PC-9 (cell line): ENCODE measurements around the gene VWA2. TPM values are rescaled to one million over a fixed set of nuclear protein-coding genes. Genes with fewer than 3 reads are reported as not detected.

Source experiments
- BruUV-seq: library from RNA; stranded (reverse); fragments of 400-500 nt; replicated peaks from 2 replicates; lab custom pipeline; 2021; lab: Mats Ljungman, UMichigan
- CTCF ChIA-PET: fragments of 300-600 bp; sonication (Branson Sonifier 250); formaldehyde crosslinking; loops from one replicate; lab custom pipeline; 2022; ENCODE audit warnings: antibody characterized with exemption; lab: Charles Lee
- POLR2A ChIA-PET: fragments of 300-600 bp; sonication (Branson Sonifier 250); formaldehyde crosslinking; loops from one replicate; lab custom pipeline; 2022; ENCODE audit warnings: antibody characterized with exemption; ENCODE audit not compliant: unreplicated experiment; lab: Charles Lee
- DNase-seq, 2 experiments: peaks; one replicate each; pipeline versions ENCODE4 v3.0.0 to v3.0.0-alpha.2; 2015 to 2022; ENCODE audit warnings: mixed read lengths in 1 of 2
- H2AFZ ChIP-seq: fragments of 200-600 bp; sonication (generic); 2 replicates; pipeline ENCODE4 v1.8.1; 2017; ENCODE audit warnings: antibody characterized with exemption
- H3F3A ChIP-seq: fragments of 200-600 bp; sonication (generic); 2 replicates; pipeline ENCODE4 v1.8.1; 2017; ENCODE audit warnings: antibody characterized with exemption, mild to moderate bottlenecking, low read depth; ENCODE audit not compliant: insufficient read depth
- H3K27ac ChIP-seq: fragments of 200-600 bp; sonication (generic); 2 replicates; pipeline ENCODE4 v1.6.1; 2016; ENCODE audit warnings: mixed run types
- H3K27me3 ChIP-seq: fragments of 200-600 bp; sonication (generic); 2 replicates; pipeline ENCODE4 v1.6.1; 2016; ENCODE audit warnings: low read depth, mixed run types; ENCODE audit not compliant: insufficient read depth
- H3K36me3 ChIP-seq: fragments of 200-600 bp; sonication (generic); 2 replicates; pipeline ENCODE4 v1.6.1; 2016; ENCODE audit warnings: low read depth, mixed run types
- H3K4me1 ChIP-seq: fragments of 200-600 bp; sonication (generic); replicated peaks from 2 replicates; pipeline ENCODE4 v1.6.1; 2016; ENCODE audit warnings: mixed run types; ENCODE audit not compliant: insufficient read depth
- H3K4me2 ChIP-seq: fragments of 200-600 bp; sonication (generic); 2 replicates; pipeline ENCODE4 v1.6.1; 2017; ENCODE audit warnings: mixed run types
- H3K4me3 ChIP-seq: fragments of 200-600 bp; sonication (generic); 2 replicates; pipeline ENCODE4 v1.6.1; 2016; ENCODE audit warnings: mixed run types
- H3K79me2 ChIP-seq: fragments of 200-600 bp; sonication (generic); 2 replicates; pipeline ENCODE4 v1.6.1; 2017; ENCODE audit warnings: low read depth, mixed run types
- H3K9me2 ChIP-seq: fragments of 200-600 bp; sonication (generic); 2 replicates; pipeline ENCODE4 v1.8.1; 2017; ENCODE audit warnings: mild to moderate bottlenecking; ENCODE audit not compliant: insufficient read depth
- H3K9me3 ChIP-seq: fragments of 200-600 bp; sonication (generic); 2 replicates; pipeline ENCODE4 v1.8.1; 2016; ENCODE audit warnings: low read depth; ENCODE audit not compliant: insufficient read depth
- H4K20me1 ChIP-seq: fragments of 200-600 bp; sonication (generic); 2 replicates; pipeline ENCODE4 v1.8.1; 2017; ENCODE audit not compliant: insufficient read depth
- EZH2 ChIP-seq: fragments of 200-600 bp; sonication (generic); IDR thresholded peaks from 2 replicates; pipeline ENCODE4 v1.8.0; 2017; ENCODE audit warnings: antibody characterized with exemption, low read depth
- intact Hi-C: fragments of 100-400 bp; cut with micrococcal nuclease; formaldehyde crosslinking; loops from one replicate; pipeline ENCODE4 v1.10.0; 2022; ENCODE audit not compliant: unreplicated experiment
- total RNA-seq: library from RNA; stranded (reverse); gene quantifications from 2 replicates; pipeline ENCODE4 v1.2.3, GENCODE V29; 2021
- TF ChIP-seq, protein P1 (sequence below): fragments of 200-600 bp; sonication (generic); conservative IDR thresholded peaks from 2 replicates; pipeline ENCODE4 v1.6.1; 2017; ENCODE audit warnings: mixed run types, antibody characterized with exemption, mild to moderate bottlenecking, moderate library complexity

VWA2 gene
- total RNA-seq, 1 experiment from 2014 or later = 0.48 TPM

DNA sequence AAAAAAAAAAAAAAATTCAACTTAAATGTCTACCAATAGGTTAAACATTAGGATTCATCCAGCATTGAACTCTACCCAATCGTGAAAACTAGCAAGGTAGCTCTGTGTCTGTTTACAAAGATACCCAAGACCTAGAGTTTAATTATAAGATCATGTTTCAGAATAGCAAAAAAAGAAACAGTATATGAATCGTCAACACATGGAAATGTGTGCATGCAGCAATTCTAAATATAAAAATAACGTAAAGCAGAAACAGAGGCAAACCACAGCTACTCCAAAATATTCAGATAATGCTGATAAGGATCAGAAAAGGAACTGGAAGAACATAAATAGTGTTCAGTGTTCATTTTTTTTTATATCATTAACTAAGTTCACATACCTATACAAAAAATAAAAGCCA is 96.6 kb downstream of the VWA2 start:
- Histone ChIP-seq H3F3A (no peaks in the 10 kb centered on the region), H2AFZ (no peak overlapping the region), H3K4me2 (no peak overlapping the region), H3K27me3 (no peaks in the 10 kb centered on the region), H3K79me2 (no peaks in the 10 kb centered on the region), H3K9me2 (no peaks in the 10 kb centered on the region), H3K4me3 (no peak overlapping the region), H3K27ac (no peak overlapping the region), H3K36me3 (no peaks in the 10 kb centered on the region), H3K4me1 (no peaks in the 10 kb centered on the region), H4K20me1 (no peaks in the 10 kb centered on the region), H3K9me3 (no peaks in the 10 kb centered on the region)
- intact Hi-C loops = no loop called here
- POLR2A ChIA-PET = interaction anchor here (0.7 kb wide), 2 partner anchors 27 to 29 kb away, joined by 3 to 4 read pairs; no protein-coding TSS in a partner anchor
- TF ChIP-seq, protein P1, sequence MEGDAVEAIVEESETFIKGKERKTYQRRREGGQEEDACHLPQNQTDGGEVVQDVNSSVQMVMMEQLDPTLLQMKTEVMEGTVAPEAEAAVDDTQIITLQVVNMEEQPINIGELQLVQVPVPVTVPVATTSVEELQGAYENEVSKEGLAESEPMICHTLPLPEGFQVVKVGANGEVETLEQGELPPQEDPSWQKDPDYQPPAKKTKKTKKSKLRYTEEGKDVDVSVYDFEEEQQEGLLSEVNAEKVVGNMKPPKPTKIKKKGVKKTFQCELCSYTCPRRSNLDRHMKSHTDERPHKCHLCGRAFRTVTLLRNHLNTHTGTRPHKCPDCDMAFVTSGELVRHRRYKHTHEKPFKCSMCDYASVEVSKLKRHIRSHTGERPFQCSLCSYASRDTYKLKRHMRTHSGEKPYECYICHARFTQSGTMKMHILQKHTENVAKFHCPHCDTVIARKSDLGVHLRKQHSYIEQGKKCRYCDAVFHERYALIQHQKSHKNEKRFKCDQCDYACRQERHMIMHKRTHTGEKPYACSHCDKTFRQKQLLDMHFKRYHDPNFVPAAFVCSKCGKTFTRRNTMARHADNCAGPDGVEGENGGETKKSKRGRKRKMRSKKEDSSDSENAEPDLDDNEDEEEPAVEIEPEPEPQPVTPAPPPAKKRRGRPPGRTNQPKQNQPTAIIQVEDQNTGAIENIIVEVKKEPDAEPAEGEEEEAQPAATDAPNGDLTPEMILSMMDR = no peak
- no peak for TF ChIP-seq EZH2
- CTCF ChIA-PET = interaction anchor here (0.7 kb wide), 2 partner anchors 11 to 1391 kb away, joined by 4 to 5 read pairs; no protein-coding TSS in a partner anchor
- no peak for DNase-seq
- BruUV-seq = no TSS peak

DNA sequence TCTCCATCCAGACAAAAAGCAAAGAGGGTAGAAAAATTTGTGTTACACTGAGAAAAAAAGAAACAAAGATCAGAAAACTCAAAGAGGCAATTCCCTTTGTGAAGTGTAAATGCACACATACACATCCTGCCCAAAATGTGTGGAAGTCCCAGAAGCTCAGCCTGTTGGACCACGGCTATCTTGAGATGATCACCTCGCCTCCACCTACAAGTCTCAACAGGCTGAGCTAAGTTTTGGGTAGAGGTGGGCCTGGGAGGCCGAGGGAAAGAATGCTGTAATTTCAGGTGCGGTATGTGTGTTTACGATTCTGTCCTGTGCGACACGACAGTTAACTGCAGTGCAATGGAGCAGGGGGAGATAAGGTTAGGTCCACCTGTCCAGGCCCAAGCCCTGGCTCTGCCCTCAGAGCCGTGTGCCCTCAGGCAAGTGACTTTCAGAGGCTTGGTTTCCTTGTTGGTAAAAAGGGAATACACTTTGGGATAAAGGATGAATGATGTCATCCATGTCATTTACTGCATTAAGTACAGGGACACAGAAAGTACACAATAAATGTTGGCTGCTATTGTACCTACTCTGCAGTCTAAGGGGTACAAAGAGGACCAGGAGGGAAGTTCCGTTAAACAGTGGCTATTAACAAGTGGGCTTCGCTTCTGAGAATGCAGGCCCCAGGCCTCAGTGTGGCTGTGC is 97.9 kb downstream of the VWA2 start:
- intact Hi-C loops = no loop called here
- DNase-seq = no peak
- H3K79me2 ChIP-seq = no peaks in the 10 kb centered on the region
- no peaks in the 10 kb centered on the region for H3K36me3 ChIP-seq
- H3K9me2 ChIP-seq = no peaks in the 10 kb centered on the region
- CTCF ChIA-PET = no interaction called here
- no peak overlapping the region for H3K27ac ChIP-seq
- BruUV-seq = no TSS peak
- no peaks in the 10 kb centered on the region for H3F3A ChIP-seq
- H3K27me3 ChIP-seq = no peaks in the 10 kb centered on the region
- POLR2A ChIA-PET = no interaction called here
- H3K4me1 ChIP-seq = no peaks in the 10 kb centered on the region
- H3K9me3 ChIP-seq = no peaks in the 10 kb centered on the region
- H4K20me1 ChIP-seq = no peaks in the 10 kb centered on the region
- H2AFZ ChIP-seq = no peak overlapping the region
- H3K4me2 ChIP-seq = no peak overlapping the region
- TF ChIP-seq EZH2 = no peak
- TF ChIP-seq, protein P1 = no peak
- no peak overlapping the region for H3K4me3 ChIP-seq

- no peak for DNase-seq
- no peaks in the 10 kb centered on the region for H3K4me1 ChIP-seq
- no peak overlapping the region for H3K4me2 ChIP-seq
- intact Hi-C loops = no loop called here
- no peaks in the 10 kb centered on the region for H3K27me3 ChIP-seq
- ChIA-PET CTCF (no interaction called here), POLR2A (no interaction called here)
- H2AFZ ChIP-seq = no peak overlapping the region
- no peak overlapping the region for H3K4me3 ChIP-seq
- H3K27ac ChIP-seq = no peak overlapping the region
- no peaks in the 10 kb centered on the region for H4K20me1 ChIP-seq
- TF ChIP-seq EZH2 = no peak
- TF ChIP-seq, protein P1 = no peak
- H3F3A ChIP-seq = no peaks in the 10 kb centered on the region
- H3K79me2 ChIP-seq = no peaks in the 10 kb centered on the region
- no peaks in the 10 kb centered on the region for H3K9me2 ChIP-seq
- H3K9me3 ChIP-seq = no peaks in the 10 kb centered on the region
- no peaks in the 10 kb centered on the region for H3K36me3 ChIP-seq
- no TSS peak for BruUV-seq
Observed at GRCh38 chr10:114337510-114338462, 98.7 kb downstream of the VWA2 start.
